SK-N-SH (cell line): ENCODE data around the gene NANOS1. TPM values are rescaled to one million over a fixed set of nuclear protein-coding genes. Genes with fewer than 3 reads are reported as not detected.

Experiments
- CTCF ChIA-PET: fragments of 300-600, 350-600 bp; formaldehyde crosslinking; extraction: SDS; loops from one replicate; lab custom pipeline; 2021; lab: Yijun Ruan, JAX
- POLR2A ChIA-PET: fragments of 350-600 bp; sonication (Branson Sonifier 250); formaldehyde crosslinking; extraction: SDS; loops from one replicate; lab custom pipeline; 2020; ENCODE audit warnings: antibody characterized with exemption, inconsistent platforms; lab: Yijun Ruan, JAX
- DNase-seq: peaks from one replicate; pipeline ENCODE4 v3.0.0; 2012
- H2AFZ ChIP-seq: fragments of 200-600 bp; sonication (generic); 2 replicates; pipeline ENCODE4 v1.8.1; 2016; ENCODE audit warnings: antibody characterized with exemption, mild to moderate bottlenecking, low read depth
- H3F3A ChIP-seq: fragments of 200-600 bp; sonication (generic); replicated peaks from 2 replicates; pipeline ENCODE3; 2016; ENCODE audit warnings: antibody characterized with exemption, mild to moderate bottlenecking; ENCODE audit not compliant: insufficient read depth
- H3K27ac ChIP-seq, 2 experiments: fragments of 200-500 bp in 1 of 2; fragments of 200-600 bp in 1 of 2; sonication (Bioruptor generic) in 1 of 2; sonication (generic), shearing (Covaris generic) in 1 of 2; 2 replicates each; pipeline versions ENCODE4 v1.5.1 to v1.6.1; 2014 to 2016; ENCODE audit warnings: low read depth in 2 of 2, inconsistent platforms in 1 of 2, low read length in 1 of 2, mild to moderate bottlenecking in 1 of 2, mixed read lengths in 1 of 2
- H3K27me3 ChIP-seq: fragments of 200-600 bp; sonication (generic), shearing (Covaris generic); 2 replicates; pipeline ENCODE4 v1.6.1; 2016; ENCODE audit warnings: mixed run types; ENCODE audit not compliant: insufficient read depth
- H3K36me3 ChIP-seq, 2 experiments: fragments of 200-500 bp in 1 of 2; fragments of 200-600 bp in 1 of 2; sonication (Bioruptor generic) in 1 of 2; sonication (generic) in 1 of 2; replicated peaks in 1 of 2; 2 replicates each; pipeline versions ENCODE3 to v1.5.1; 2014 to 2016; ENCODE audit warnings: low read length in 1 of 2, mild to moderate bottlenecking in 1 of 2; ENCODE audit not compliant: insufficient read depth in 2 of 2, control insufficient read depth in 1 of 2
- H3K4me1 ChIP-seq, 2 experiments: fragments of 200-500 bp in 1 of 2; fragments of 200-600 bp in 1 of 2; sonication (Bioruptor generic) in 1 of 2; sonication (generic), shearing (Covaris generic) in 1 of 2; 2 replicates each; pipeline versions ENCODE4 v1.5.1 to v1.6.1; 2014 to 2016; ENCODE audit warnings: low read depth in 1 of 2, low read length in 1 of 2, mixed run types in 1 of 2; ENCODE audit not compliant: insufficient read depth in 2 of 2, control insufficient read depth in 1 of 2
- H3K4me2 ChIP-seq: fragments of 200-600 bp; sonication (generic), shearing (Covaris generic); 2 replicates; pipeline ENCODE4 v1.6.1; 2017; ENCODE audit warnings: mixed run types
- H3K4me3 ChIP-seq, 2 experiments: fragments of 200-500 bp in 1 of 2; fragments of 200-600 bp in 1 of 2; sonication (Bioruptor generic) in 1 of 2; sonication (generic), shearing (Covaris generic) in 1 of 2; 2 replicates each; pipeline versions ENCODE4 v1.5.1 to v1.8.1; 2014 to 2016; ENCODE audit warnings: low read depth in 2 of 2, inconsistent platforms in 1 of 2, low read length in 1 of 2, mild to moderate bottlenecking in 1 of 2, mixed read lengths in 1 of 2, moderate library complexity in 1 of 2
- H3K79me2 ChIP-seq: fragments of 200-600 bp; sonication (generic); 2 replicates; pipeline ENCODE4 v1.8.1; 2017; ENCODE audit warnings: mild to moderate bottlenecking; ENCODE audit not compliant: insufficient read depth
- H3K9ac ChIP-seq: fragments of 200-600 bp; sonication (generic); 2 replicates; pipeline ENCODE4 v1.6.1; 2017; ENCODE audit warnings: mixed run types
- H3K9me2 ChIP-seq: fragments of 200-600 bp; sonication (generic); 2 replicates; pipeline ENCODE4 v1.6.1; 2017; ENCODE audit warnings: mixed run types
- H3K9me3 ChIP-seq: fragments of 200-600 bp; sonication (generic); 2 replicates; pipeline ENCODE4 v1.6.1; 2017; ENCODE audit warnings: mixed run types, mild to moderate bottlenecking, moderate library complexity
- H4K20me1 ChIP-seq: fragments of 200-600 bp; sonication (generic); 2 replicates; pipeline ENCODE4 v1.6.1; 2017; ENCODE audit warnings: mild to moderate bottlenecking, mixed run types; ENCODE audit not compliant: insufficient read depth
- ELF1 ChIP-seq: IDR thresholded peaks from 2 replicates; pipeline ENCODE4 v1.4.0; 2012
- EP300 ChIP-seq, 2 experiments: IDR thresholded peaks; 2 replicates each; pipeline versions ENCODE4 v1.4.0 to v1.6.1; 2012; ENCODE audit warnings: borderline replicate concordance in 1 of 2, low read depth in 1 of 2, low read length in 1 of 2
- EZH2phosphoT487 ChIP-seq: fragments of 200-600 bp; sonication (generic); IDR thresholded peaks from 2 replicates; pipeline ENCODE4 v1.6.1; 2017; ENCODE audit warnings: low read depth, mixed run types, mild to moderate bottlenecking, antibody characterized with exemption, moderate library complexity, borderline replicate concordance
- FOSL2 ChIP-seq: IDR thresholded peaks from 2 replicates; pipeline ENCODE4 v1.4.0; 2012; ENCODE audit warnings: low read depth, mild to moderate bottlenecking, moderate library complexity, borderline replicate concordance
- FOXJ3 ChIP-seq: sonication (generic); formaldehyde crosslinking; IDR thresholded peaks from 2 replicates; pipeline ENCODE4 v1.5.1; 2020; ENCODE audit warnings: mild to moderate bottlenecking, missing genetic modification reagents
- FOXM1 ChIP-seq: IDR thresholded peaks from 2 replicates; pipeline ENCODE4 v1.4.0; 2012; ENCODE audit warnings: low read depth, mild to moderate bottlenecking
- GABPA ChIP-seq: IDR thresholded peaks from 2 replicates; pipeline ENCODE4 v1.4.0; 2012; ENCODE audit warnings: low read depth, mild to moderate bottlenecking
- GATA2 ChIP-seq: sonication (generic); formaldehyde crosslinking; IDR thresholded peaks from 2 replicates; pipeline ENCODE4 v1.5.0; 2020; ENCODE audit warnings: mild to moderate bottlenecking, missing genetic modification reagents
- MXI1 ChIP-seq: IDR thresholded peaks from 2 replicates; pipeline ENCODE4 v1.6.1; 2012; ENCODE audit warnings: mild to moderate bottlenecking, low read depth, low read length, improper control_type of control experiment
- NFIC ChIP-seq: IDR thresholded peaks from 2 replicates; pipeline ENCODE4 v1.4.0; 2012; ENCODE audit warnings: borderline replicate concordance
- NRF1 ChIP-seq: IDR thresholded peaks from 2 replicates; pipeline ENCODE4 v1.6.1; 2012; ENCODE audit warnings: low read depth, mild to moderate bottlenecking, low read length
- PBX3 ChIP-seq: IDR thresholded peaks from 2 replicates; pipeline ENCODE4; 2012
- RAD21 ChIP-seq: IDR thresholded peaks from 2 replicates; pipeline ENCODE4 v1.6.1; 2012; ENCODE audit warnings: mild to moderate bottlenecking, low read length
- RXRA ChIP-seq: IDR thresholded peaks from 2 replicates; pipeline ENCODE4 v1.4.0; 2012; ENCODE audit warnings: low read depth, mild to moderate bottlenecking, borderline replicate concordance
- SMC3 ChIP-seq: IDR thresholded peaks from 2 replicates; pipeline ENCODE4 v1.6.1; 2012; ENCODE audit warnings: low read depth, low read length, improper control_type of control experiment
- TEAD4 ChIP-seq: IDR thresholded peaks from 2 replicates; pipeline ENCODE4 v1.4.0; 2012; ENCODE audit warnings: mild to moderate bottlenecking, borderline replicate concordance; ENCODE audit not compliant: insufficient read depth
- ZBTB33 ChIP-seq: IDR thresholded peaks from 2 replicates; pipeline ENCODE4 v1.4.0; 2012; ENCODE audit warnings: low read depth, borderline replicate concordance
- WGBS: methylation state at CpG from one replicate; pipeline ENCODE4 v1.1.6; 2017; ENCODE audit warnings: low lambda C conversion rate; 5-methylcytosine and 5-hydroxymethylcytosine counted together
- polyA plus RNA-seq, 3 experiments: library from polyadenylated mRNA; depleted of rRNA; stranded (reverse); fragments of >200 nt; gene quantifications; 2 replicates each; pipeline ENCODE4 v1.2.3, GENCODE V29; 2012
- TF ChIP-seq, protein P1 (sequence below): IDR thresholded peaks from 2 replicates; pipeline ENCODE4 v1.4.0; 2012; ENCODE audit warnings: low read depth
- TF ChIP-seq, protein P2 (sequence below): IDR thresholded peaks from 2 replicates; pipeline ENCODE4 v1.6.1; 2012; ENCODE audit warnings: mild to moderate bottlenecking, low read depth, low read length, moderate library complexity

Gene NANOS1
- polyA plus RNA-seq, 1 of the 3 experiments (the other 2 are of a cell fraction): 0.81 TPM

DNA sequence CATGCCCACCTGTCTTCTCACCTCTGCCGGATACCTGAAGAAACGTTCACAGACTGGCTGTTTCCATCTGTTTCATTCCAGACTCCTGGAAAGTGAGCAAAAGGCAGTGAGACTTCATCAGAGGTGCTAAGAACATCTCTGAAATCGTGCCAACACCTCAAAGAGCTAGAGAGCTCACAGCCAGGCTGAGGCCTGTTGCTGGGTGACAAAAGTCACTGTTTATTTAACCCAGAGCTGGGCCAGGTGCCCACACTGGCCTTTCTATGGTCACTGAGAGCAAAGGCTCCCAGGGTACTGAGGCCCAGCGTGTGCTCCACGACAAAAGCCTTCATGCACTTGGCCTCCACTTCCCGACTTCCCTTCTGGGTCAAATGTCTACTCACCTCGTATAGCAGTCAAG, 3.7 kb upstream of the NANOS1 start:
- no peak for DNase-seq
- Histone ChIP-seq H3K4me3 (no peak overlapping the region), H3K4me2 (peak overlapping the region; percentile 63), H3K79me2 (no peaks in the 10 kb centered on the region; the same call in 1 of the 2 replicates), H2AFZ (no peak overlapping the region), H3K9me2 (no peaks in the 10 kb centered on the region), H3F3A (peaks cover 29% of the 10 kb centered on the region), H3K27ac (peak overlapping the region in 1 of 2 experiments; percentile 47; a peak in 1 of 4 replicates), H3K27me3 (no peaks in the 10 kb centered on the region), H3K9ac (no peak overlapping the region), H3K36me3 (no peaks in the 10 kb centered on the region), H3K9me3 (no peaks in the 10 kb centered on the region)
- WGBS: 61% methylated on average over 3 of the region's 7 CpGs
- no peak for TF ChIP-seq RXRA
- no peak for TF ChIP-seq FOXJ3 (CRISPR knock-in tag)
- TF ChIP-seq RAD21: no peak
- TF ChIP-seq, all 33 proteins: peak for 0
- POLR2A ChIA-PET: interaction anchor here (0.6 kb wide), 1 partner anchor 173 kb away, joined by 4 read pairs; no protein-coding TSS in a partner anchor
- Histone ChIP-seq H4K20me1 (peaks cover 7% of the 10 kb centered on the region), H3K4me1 (peaks cover 29 to 44% of the 10 kb centered on the region in 2 experiments)
- CTCF ChIA-PET: interaction anchor here (1.1 kb wide), 1 partner anchor 111 kb away, joined by 3 read pairs; no protein-coding TSS in a partner anchor

GRCh38 chr10:119026301-119027110, 3.0 kb upstream of the NANOS1 start:
- Histone ChIP-seq H3F3A (peaks cover 36% of the 10 kb centered on the region), H3K27ac (no peak overlapping the region; a peak in 2 of 4 replicates), H4K20me1 (peaks cover 14% of the 10 kb centered on the region), H3K9me2 (no peaks in the 10 kb centered on the region), H3K4me3 (no peak overlapping the region), H3K4me1 (peaks cover 29 to 50% of the 10 kb centered on the region in 2 experiments), H2AFZ (no peak overlapping the region), H3K36me3 (peaks cover 0 to 3% of the 10 kb centered on the region in 2 experiments), H3K9me3 (no peaks in the 10 kb centered on the region), H3K27me3 (no peaks in the 10 kb centered on the region), H3K4me2 (peak overlapping the region; percentile 63), H3K79me2 (no peaks in the 10 kb centered on the region; the same call in 1 of the 2 replicates), H3K9ac (no peak overlapping the region)
- CTCF ChIA-PET: no interaction called here
- WGBS: 91% methylated on average over 17 of the region's 18 CpGs
- no peak for DNase-seq
- POLR2A ChIA-PET: interaction anchor here (0.6 kb wide), 1 partner anchor 174 kb away, joined by 4 read pairs; no protein-coding TSS in a partner anchor
- TF ChIP-seq PBX3 (no peak), TEAD4 (no peak), FOXM1 (no peak), FOSL2 (no peak), ZBTB33 (no peak), EP300 (IDR thresholded peaks at IDR 0.05; ENCODE audit: borderline replicate concordance in 1 of 2, low read depth in 1 of 2, low read length in 1 of 2) (no peak), EZH2phosphoT487 (no peak), SMC3 (no peak), ELF1 (no peak), GABPA (no peak), GATA2 (CRISPR knock-in tag) (no peak), NRF1 (no peak), NFIC (no peak), MXI1 (no peak), FOXJ3 (CRISPR knock-in tag) (no peak)
- TF ChIP-seq, protein P1, sequence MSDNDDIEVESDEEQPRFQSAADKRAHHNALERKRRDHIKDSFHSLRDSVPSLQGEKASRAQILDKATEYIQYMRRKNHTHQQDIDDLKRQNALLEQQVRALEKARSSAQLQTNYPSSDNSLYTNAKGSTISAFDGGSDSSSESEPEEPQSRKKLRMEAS: no peak
- TF ChIP-seq, protein P2, sequence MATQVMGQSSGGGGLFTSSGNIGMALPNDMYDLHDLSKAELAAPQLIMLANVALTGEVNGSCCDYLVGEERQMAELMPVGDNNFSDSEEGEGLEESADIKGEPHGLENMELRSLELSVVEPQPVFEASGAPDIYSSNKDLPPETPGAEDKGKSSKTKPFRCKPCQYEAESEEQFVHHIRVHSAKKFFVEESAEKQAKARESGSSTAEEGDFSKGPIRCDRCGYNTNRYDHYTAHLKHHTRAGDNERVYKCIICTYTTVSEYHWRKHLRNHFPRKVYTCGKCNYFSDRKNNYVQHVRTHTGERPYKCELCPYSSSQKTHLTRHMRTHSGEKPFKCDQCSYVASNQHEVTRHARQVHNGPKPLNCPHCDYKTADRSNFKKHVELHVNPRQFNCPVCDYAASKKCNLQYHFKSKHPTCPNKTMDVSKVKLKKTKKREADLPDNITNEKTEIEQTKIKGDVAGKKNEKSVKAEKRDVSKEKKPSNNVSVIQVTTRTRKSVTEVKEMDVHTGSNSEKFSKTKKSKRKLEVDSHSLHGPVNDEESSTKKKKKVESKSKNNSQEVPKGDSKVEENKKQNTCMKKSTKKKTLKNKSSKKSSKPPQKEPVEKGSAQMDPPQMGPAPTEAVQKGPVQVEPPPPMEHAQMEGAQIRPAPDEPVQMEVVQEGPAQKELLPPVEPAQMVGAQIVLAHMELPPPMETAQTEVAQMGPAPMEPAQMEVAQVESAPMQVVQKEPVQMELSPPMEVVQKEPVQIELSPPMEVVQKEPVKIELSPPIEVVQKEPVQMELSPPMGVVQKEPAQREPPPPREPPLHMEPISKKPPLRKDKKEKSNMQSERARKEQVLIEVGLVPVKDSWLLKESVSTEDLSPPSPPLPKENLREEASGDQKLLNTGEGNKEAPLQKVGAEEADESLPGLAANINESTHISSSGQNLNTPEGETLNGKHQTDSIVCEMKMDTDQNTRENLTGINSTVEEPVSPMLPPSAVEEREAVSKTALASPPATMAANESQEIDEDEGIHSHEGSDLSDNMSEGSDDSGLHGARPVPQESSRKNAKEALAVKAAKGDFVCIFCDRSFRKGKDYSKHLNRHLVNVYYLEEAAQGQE: no peak
